Natural killer cell (primary cell): Measurements from ENCODE around the gene MAN2B2. TPM values are rescaled to one million over a fixed set of nuclear protein-coding genes. Genes with fewer than 3 reads are reported as not detected.

Experiments
- ATAC-seq, 3 donors: fragments of 150-1000 bp in 2 of 3; fragments of 200-7000 bp in 1 of 3; cut with Tn5 transposase; 1 replicate in 1 of 3; 2 replicates in 2 of 3; pipeline ENCODE4 v1.10.0; 2021; ENCODE audit warnings: mild to moderate bottlenecking in 2 of 3, moderate library complexity in 2 of 3
- DNase-seq, 2 donors: peaks; one replicate each; pipeline versions ENCODE4 v3.0.0 to v3.0.0-alpha.2; 2013 to 2021; ENCODE audit warnings: mixed read lengths in 1 of 2
- H3K27ac ChIP-seq: one replicate; pipeline ENCODE4 v1.5.1; 2013; ENCODE audit warnings: mild to moderate bottlenecking, low read length
- H3K27me3 ChIP-seq: one replicate; pipeline ENCODE4 v1.6.1; 2013; ENCODE audit warnings: low read length; ENCODE audit not compliant: control insufficient read depth, insufficient read depth
- H3K36me3 ChIP-seq: one replicate; pipeline ENCODE4 v1.6.1; 2013; ENCODE audit warnings: low read length; ENCODE audit not compliant: control insufficient read depth, insufficient read depth
- H3K4me1 ChIP-seq: one replicate; pipeline ENCODE4 v1.6.1; 2013; ENCODE audit warnings: low read length; ENCODE audit not compliant: control insufficient read depth, insufficient read depth
- H3K4me3 ChIP-seq: one replicate; pipeline ENCODE4 v1.5.1; 2013; ENCODE audit warnings: low read length
- H3K9me3 ChIP-seq: one replicate; pipeline ENCODE4 v1.6.1; 2013; ENCODE audit warnings: low read length; ENCODE audit not compliant: control insufficient read depth, insufficient read depth
- H3K27ac Mint-ChIP-seq, 2 donors: one replicate each; pipeline ENCODE4 v1.8.0; 2022; ENCODE audit warnings: mild to moderate bottlenecking in 2 of 2, mixed read lengths in 2 of 2, moderate library complexity in 1 of 2
- H3K27me3 Mint-ChIP-seq, 2 donors: one replicate each; pipeline ENCODE4 v1.8.0; 2022; ENCODE audit warnings: low read depth in 2 of 2, mixed read lengths in 2 of 2
- H3K36me3 Mint-ChIP-seq: one replicate; pipeline ENCODE4 v1.8.0; 2022; ENCODE audit warnings: mixed read lengths
- H3K4me1 Mint-ChIP-seq, 2 donors: one replicate each; pipeline ENCODE4 v1.8.0; 2022; ENCODE audit warnings: mixed read lengths in 2 of 2
- H3K4me3 Mint-ChIP-seq: one replicate; pipeline ENCODE4 v1.8.0; 2022; ENCODE audit warnings: mild to moderate bottlenecking, moderate library complexity, mixed read lengths
- H3K9me3 Mint-ChIP-seq, 2 donors: one replicate each; pipeline ENCODE4 v1.8.0; 2022; ENCODE audit warnings: mixed read lengths in 2 of 2
- CTCF ChIP-seq: fragments of 200-600 bp; IDR thresholded peaks from one replicate; pipeline ENCODE4 v1.8.0; 2022; ENCODE audit warnings: antibody characterized with exemption
- WGBS: methylation state at CpG from one replicate; pipeline ENCODE4 v1.1.7; 2013; ENCODE audit warnings: missing lambda C conversion rate; ENCODE audit not compliant: insufficient coverage; 5-methylcytosine and 5-hydroxymethylcytosine counted together
- intact Hi-C: fragments of 100-400 bp; cut with micrococcal nuclease; formaldehyde crosslinking; loops from one replicate; pipeline ENCODE4 v1.14.2; 2022
- total RNA-seq, 4 donors: library from RNA; stranded (reverse); fragments of 120-200 nt in 1 of 4; gene quantifications; one replicate each; pipeline versions ENCODE4 v1.2.3 to v1.2.4, GENCODE V29; 2013 to 2022

MAN2B2 gene
- total RNA-seq, 3 donors from 2014 or later (not counting 1 experiment from before 2014, with no cell fraction given): 34.5 to 47.8 (median 39.0) TPM

GRCh38 chr4:6573986-6574746 lies 823 bp upstream of the MAN2B2 start:
- Mint-ChIP-seq H3K27me3 (peaks cover 0 to 7% of the 10 kb centered on the region in 2 donors), H3K9me3 (no peaks in the 10 kb centered on the region), H3K27ac (peak overlapping the region; percentile 14 to 83), H3K4me3 (peak overlapping the region; percentile 84), H3K36me3 (no peaks in the 10 kb centered on the region), H3K4me1 (peaks cover 0 to 19% of the 10 kb centered on the region in 2 donors)
- Histone ChIP-seq H3K4me1 (peaks cover 24% of the 10 kb centered on the region), H3K36me3 (peaks cover 12% of the 10 kb centered on the region), H3K9me3 (no peaks in the 10 kb centered on the region), H3K4me3 (peak overlapping the region; percentile 84), H3K27me3 (no peaks in the 10 kb centered on the region), H3K27ac (peak overlapping the region; percentile 67)
- intact Hi-C loops: no loop called here
- TF ChIP-seq CTCF: no peak
- no peak for ATAC-seq
- WGBS: 59% methylated on average over 16 of the region's 16 CpGs
- peak in 1 of 2 donors; percentile 18 for DNase-seq

- Histone ChIP-seq H3K4me1 (peaks cover 24% of the 10 kb centered on the region), H3K27ac (peak overlapping the region; percentile 59), H3K9me3 (no peaks in the 10 kb centered on the region), H3K4me3 (peak overlapping the region; percentile 84), H3K27me3 (no peaks in the 10 kb centered on the region), H3K36me3 (peaks cover 27% of the 10 kb centered on the region)
- ATAC-seq (peak in 1 of 3 donors; percentile 29), DNase-seq (no peak)
- intact Hi-C loops: no loop called here
- Mint-ChIP-seq H3K4me3 (peak overlapping the region; percentile 80), H3K36me3 (peaks cover 7% of the 10 kb centered on the region), H3K9me3 (peaks cover 4% of the 10 kb centered on the region in 2 donors), H3K4me1 (peaks cover 0 to 33% of the 10 kb centered on the region in 2 donors), H3K27me3 (peaks cover 0 to 7% of the 10 kb centered on the region in 2 donors), H3K27ac (peak overlapping the region; percentile 16 to 83)
- WGBS: 67% methylated on average over 17 of the region's 17 CpGs
- TF ChIP-seq CTCF: no peak
These were observed 683 bp downstream of the MAN2B2 start for GRCh38 chr4:6575503-6576240.

GRCh38 chr4:6576512-6576911 lies 1.5 kb downstream of the MAN2B2 start:
- Histone ChIP-seq H3K4me3 (no peak overlapping the region), H3K27ac (no peak overlapping the region), H3K27me3 (no peaks in the 10 kb centered on the region), H3K36me3 (peaks cover 32% of the 10 kb centered on the region), H3K4me1 (peaks cover 24% of the 10 kb centered on the region), H3K9me3 (no peaks in the 10 kb centered on the region)
- TF ChIP-seq CTCF: no peak
- H3K4me3 Mint-ChIP-seq: peak overlapping the region; percentile 80
- H3K36me3 Mint-ChIP-seq: peaks cover 7% of the 10 kb centered on the region
- no peak for DNase-seq
- peaks cover 0 to under 1% of the 10 kb centered on the region in 2 donors for H3K27me3 Mint-ChIP-seq
- WGBS: 96% methylated on average over 16 of the region's 16 CpGs
- peaks cover 0 to 33% of the 10 kb centered on the region in 2 donors for H3K4me1 Mint-ChIP-seq
- H3K9me3 Mint-ChIP-seq: peaks cover 4% of the 10 kb centered on the region in 2 donors
- intact Hi-C loops: no loop called here
- no peak for ATAC-seq
- H3K27ac Mint-ChIP-seq: no peak overlapping the region
